HCT116 (cell line): Measurements from ENCODE around the gene ENO2. TPM values are rescaled to one million over a fixed set of nuclear protein-coding genes. Genes with fewer than 3 reads are reported as not detected.

Experiments used
- ATAC-seq: fragments of 200-7000 bp; cut with Tn5 transposase; 2 replicates; pipeline ENCODE4 v1.9.1; 2020; ENCODE audit warnings: mild to moderate bottlenecking, moderate library complexity
- BruUV-seq: library from RNA; stranded (reverse); fragments of 400-500 nt; replicated peaks from 2 replicates; lab custom pipeline; 2021; lab: Mats Ljungman, UMichigan
- CTCF ChIA-PET: fragments of 300-600 bp; sonication (Branson Sonifier 250); formaldehyde crosslinking; loops from one replicate; lab custom pipeline; 2021; ENCODE audit warnings: antibody characterized with exemption; lab: Charles Lee
- POLR2A ChIA-PET: fragments of 300-600, 350-600 bp; sonication (Branson Sonifier 250); formaldehyde crosslinking; loops from one replicate; lab custom pipeline; 2021; ENCODE audit warnings: antibody characterized with exemption; lab: Charles Lee
- RAD21 ChIA-PET, 2 experiments: fragments of 300-600 bp; sonication (Branson Sonifier 250); formaldehyde crosslinking; loops; one replicate each; lab custom pipeline; 2023; ENCODE audit warnings: low total read pairs in 2 of 2; ENCODE audit not compliant: uncharacterized antibody in 2 of 2, unreplicated experiment in 2 of 2, low non-redundant PET in 1 of 2; lab: Charles Lee
- DNase-seq: peaks from one replicate; pipeline ENCODE4 v3.0.0-alpha.2; 2010; ENCODE audit warnings: low read depth, low spot score
- H2AFZ ChIP-seq: fragments of 200-600 bp; shearing (Covaris generic), sonication (generic); 2 replicates; pipeline ENCODE4 v1.6.1; 2017; ENCODE audit warnings: low read depth, mixed run types, mixed read lengths, antibody characterized with exemption, low read length; ENCODE audit not compliant: poor library complexity, severe bottlenecking
- H3K27ac ChIP-seq: 2 replicates; pipeline ENCODE4 v1.5.1; 2012; ENCODE audit warnings: low read depth, low read length
- H3K27me3 ChIP-seq: fragments of 200-600 bp; sonication (generic); 2 replicates; pipeline ENCODE4 v1.6.1; 2016; ENCODE audit warnings: mixed run types, low read length, mixed read lengths; ENCODE audit not compliant: insufficient read depth
- H3K36me3 ChIP-seq, 2 experiments: fragments of 200-500 bp in 1 of 2; fragments of 200-600 bp in 1 of 2; sonication (Bioruptor generic) in 1 of 2; sonication (generic) in 1 of 2; 2 replicates each; pipeline versions ENCODE4 v1.5.1 to v1.6.1; 2014 to 2016; ENCODE audit warnings: low read length in 2 of 2, inconsistent platforms in 1 of 2, mixed read lengths in 1 of 2, mixed run types in 1 of 2; ENCODE audit not compliant: insufficient read depth in 2 of 2, control insufficient read depth in 1 of 2
- H3K4me1 ChIP-seq, 2 experiments: fragments of 200-600 bp in 1 of 2; sonication (generic) in 1 of 2; 2 replicates each; pipeline versions ENCODE4 v1.5.1 to v1.6.1; 2012 to 2017; ENCODE audit warnings: low read length in 2 of 2, inconsistent platforms in 1 of 2, mild to moderate bottlenecking in 1 of 2, mixed read lengths in 1 of 2, mixed run types in 1 of 2, moderate library complexity in 1 of 2; ENCODE audit not compliant: insufficient read depth in 2 of 2, control insufficient read depth in 1 of 2
- H3K4me2 ChIP-seq: fragments of 200-600 bp; sonication (generic); 2 replicates; pipeline ENCODE4 v1.6.1; 2017; ENCODE audit warnings: mixed run types, low read length, mixed read lengths
- H3K4me3 ChIP-seq, 2 experiments: fragments of 200-600 bp in 1 of 2; sonication (generic) in 1 of 2; replicated peaks in 1 of 2; 2 replicates each; pipeline ENCODE4 v1.5.1; 2011 to 2016; ENCODE audit warnings: low read length in 2 of 2, control low read depth in 1 of 2, low read depth in 1 of 2, mild to moderate bottlenecking in 1 of 2, mixed read lengths in 1 of 2, mixed run types in 1 of 2
- H3K79me2 ChIP-seq: fragments of 200-600 bp; sonication (generic); 2 replicates; pipeline ENCODE4 v1.6.1; 2017; ENCODE audit warnings: mild to moderate bottlenecking, mixed run types, low read length, moderate library complexity, mixed read lengths; ENCODE audit not compliant: insufficient read depth
- H3K9ac ChIP-seq: fragments of 200-600 bp; sonication (generic); 2 replicates; pipeline ENCODE4 v1.6.1; 2016; ENCODE audit warnings: low read length, mixed read lengths
- H3K9me2 ChIP-seq: fragments of 200-600 bp; sonication (generic), shearing (Covaris generic); 2 replicates; pipeline ENCODE4 v1.6.1; 2017; ENCODE audit warnings: mixed run types, mild to moderate bottlenecking, moderate library complexity; ENCODE audit not compliant: insufficient read depth
- H3K9me3 ChIP-seq, 2 experiments: fragments of 200-500 bp in 1 of 2; fragments of 200-600 bp in 1 of 2; sonication (Bioruptor generic) in 1 of 2; sonication (generic) in 1 of 2; 2 replicates each; pipeline ENCODE4 v1.6.1; 2014 to 2017; ENCODE audit warnings: low read length in 2 of 2, mixed read lengths in 2 of 2, inconsistent platforms in 1 of 2, low read depth in 1 of 2, mild to moderate bottlenecking in 1 of 2, mixed run types in 1 of 2, moderate library complexity in 1 of 2; ENCODE audit not compliant: control insufficient read depth in 1 of 2, insufficient read depth in 1 of 2
- H4K20me1 ChIP-seq: fragments of 200-600 bp; sonication (generic), shearing (Covaris generic); 2 replicates; pipeline ENCODE4 v1.6.1; 2017; ENCODE audit warnings: mixed run types, mild to moderate bottlenecking, moderate library complexity; ENCODE audit not compliant: insufficient read depth
- CBX3 ChIP-seq: IDR thresholded peaks from 2 replicates; pipeline ENCODE4 v1.6.1; 2012; ENCODE audit warnings: low read depth
- ELF1 ChIP-seq: IDR thresholded peaks from 2 replicates; pipeline ENCODE4 v1.6.1; 2012; ENCODE audit warnings: low read depth, borderline replicate concordance
- FOSL1 ChIP-seq: IDR thresholded peaks from 2 replicates; pipeline ENCODE4 v1.6.1; 2012; ENCODE audit warnings: low read depth
- POLR2AphosphoS5 ChIP-seq: IDR thresholded peaks from 2 replicates; pipeline ENCODE4 v1.6.1; 2011; ENCODE audit warnings: mild to moderate bottlenecking, low read depth, low read length, moderate library complexity
- SIN3A ChIP-seq: IDR thresholded peaks from 2 replicates; pipeline ENCODE4 v1.6.1; 2012; ENCODE audit warnings: low read depth
- TCF7L2 ChIP-seq: IDR thresholded peaks from 2 replicates; pipeline ENCODE4 v1.7.0; 2011; ENCODE audit warnings: borderline replicate concordance, inconsistent platforms; ENCODE audit not compliant: insufficient read depth, insufficient read length; ENCODE audit errors: extremely low read depth
- YY1 ChIP-seq: IDR thresholded peaks from 2 replicates; pipeline ENCODE4 v1.6.1; 2011; ENCODE audit warnings: low read length, low read depth, moderate library complexity, mild to moderate bottlenecking; ENCODE audit not compliant: insufficient replicate concordance; ENCODE audit errors: extremely low read depth
- intact Hi-C: fragments of 100-400 bp; cut with micrococcal nuclease; formaldehyde crosslinking; loops from 2 replicates; pipeline ENCODE4 v1.10.0; 2022
- total RNA-seq: library from RNA; stranded (reverse); gene quantifications from one replicate; pipeline ENCODE4 v1.2.1, GENCODE V29; 2021; ENCODE audit not compliant: unreplicated experiment
- TF ChIP-seq, protein P1 (sequence below): IDR thresholded peaks from 2 replicates; pipeline ENCODE4 v1.6.1; 2012; ENCODE audit warnings: low read depth

Gene ENO2
- total RNA-seq, 1 experiment from 2014 or later, result 117 TPM

- peak overlapping the region; percentile 96 to 100 for H3K4me3 ChIP-seq
- H3K9ac ChIP-seq, result peak overlapping the region; percentile 93
- no peaks in the 10 kb centered on the region for H3K9me3 ChIP-seq
- ChIA-PET RAD21 (no interaction called here), CTCF (interaction anchor here (0.8 kb wide), 1 partner anchor 96 kb away, joined by 3 read pairs; no protein-coding TSS in a partner anchor), POLR2A (interaction anchor here (2.0 to 2.8 kb wide), 2 partner anchors 22 to 25 kb away, joined by 11 to 13 read pairs; partner anchors contain the start of genes C12orf57 and RNU7-1)
- no TSS peak for BruUV-seq
- peaks cover 21 to 47% of the 10 kb centered on the region in 2 experiments; a peak in 2 of 4 replicates for H3K36me3 ChIP-seq
- H3K4me1 ChIP-seq, result peaks cover 31 to 63% of the 10 kb centered on the region in 2 experiments
- no peak overlapping the region for H2AFZ ChIP-seq
- ATAC-seq (no peak), DNase-seq (no peak)
- intact Hi-C loops, result no loop called here
- TF ChIP-seq CBX3, result no peak
- 0 out of 2 replicates have a peak, but pooled peaks have one; percentile 4 for TF ChIP-seq POLR2AphosphoS5
- TF ChIP-seq SIN3A, result no peak
- TF ChIP-seq, protein P1, sequence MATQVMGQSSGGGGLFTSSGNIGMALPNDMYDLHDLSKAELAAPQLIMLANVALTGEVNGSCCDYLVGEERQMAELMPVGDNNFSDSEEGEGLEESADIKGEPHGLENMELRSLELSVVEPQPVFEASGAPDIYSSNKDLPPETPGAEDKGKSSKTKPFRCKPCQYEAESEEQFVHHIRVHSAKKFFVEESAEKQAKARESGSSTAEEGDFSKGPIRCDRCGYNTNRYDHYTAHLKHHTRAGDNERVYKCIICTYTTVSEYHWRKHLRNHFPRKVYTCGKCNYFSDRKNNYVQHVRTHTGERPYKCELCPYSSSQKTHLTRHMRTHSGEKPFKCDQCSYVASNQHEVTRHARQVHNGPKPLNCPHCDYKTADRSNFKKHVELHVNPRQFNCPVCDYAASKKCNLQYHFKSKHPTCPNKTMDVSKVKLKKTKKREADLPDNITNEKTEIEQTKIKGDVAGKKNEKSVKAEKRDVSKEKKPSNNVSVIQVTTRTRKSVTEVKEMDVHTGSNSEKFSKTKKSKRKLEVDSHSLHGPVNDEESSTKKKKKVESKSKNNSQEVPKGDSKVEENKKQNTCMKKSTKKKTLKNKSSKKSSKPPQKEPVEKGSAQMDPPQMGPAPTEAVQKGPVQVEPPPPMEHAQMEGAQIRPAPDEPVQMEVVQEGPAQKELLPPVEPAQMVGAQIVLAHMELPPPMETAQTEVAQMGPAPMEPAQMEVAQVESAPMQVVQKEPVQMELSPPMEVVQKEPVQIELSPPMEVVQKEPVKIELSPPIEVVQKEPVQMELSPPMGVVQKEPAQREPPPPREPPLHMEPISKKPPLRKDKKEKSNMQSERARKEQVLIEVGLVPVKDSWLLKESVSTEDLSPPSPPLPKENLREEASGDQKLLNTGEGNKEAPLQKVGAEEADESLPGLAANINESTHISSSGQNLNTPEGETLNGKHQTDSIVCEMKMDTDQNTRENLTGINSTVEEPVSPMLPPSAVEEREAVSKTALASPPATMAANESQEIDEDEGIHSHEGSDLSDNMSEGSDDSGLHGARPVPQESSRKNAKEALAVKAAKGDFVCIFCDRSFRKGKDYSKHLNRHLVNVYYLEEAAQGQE, result no peak
- TF ChIP-seq FOSL1, result no peak
- no peak for TF ChIP-seq YY1
- no peak for TF ChIP-seq TCF7L2
- no peak for TF ChIP-seq ELF1
- H3K27ac ChIP-seq, result peak overlapping the region; percentile 77
- H4K20me1 ChIP-seq, result peaks cover 8% of the 10 kb centered on the region; the same call in 1 of the 2 replicates
- no peaks in the 10 kb centered on the region for H3K9me2 ChIP-seq
- peaks cover 97% of the 10 kb centered on the region for H3K79me2 ChIP-seq
- no peaks in the 10 kb centered on the region for H3K27me3 ChIP-seq
- peak overlapping the region; percentile 86 for H3K4me2 ChIP-seq
These were observed 54.0 kb downstream of the ENO2 start for GRCh38 chr12:6968426-6968825.
